ENCODE results near the gene LRMDA.

- TF ChIP-seq CTCF (IDR thresholded peaks at IDR 0.05) (no peak), POLR2A (IDR thresholded peaks at IDR 0.05) (no peak)
Measured at GRCh38 chr10:75550191-75550590, 118.8 kb downstream of the LRMDA start.
